HFF-Myc (cell line): ENCODE measurements around the gene CNTD1.
A peak's percentile ranks its signal among the peaks of the same experiment; 100 is the strongest.

Experiments
- DNase-seq: peaks from one replicate; pipeline ENCODE4 v3.0.0-alpha.2; 2011; ENCODE audit warnings: low read depth; ENCODE audit errors: extremely low read depth
- H3K4me3 ChIP-seq: replicated peaks from 2 replicates; pipeline ENCODE4 v1.5.1; 2011; ENCODE audit warnings: low read depth, mild to moderate bottlenecking, control low read depth, low read length
- CTCF ChIP-seq: IDR thresholded peaks from 2 replicates; pipeline ENCODE4 v1.5.1; 2012; ENCODE audit warnings: mild to moderate bottlenecking, low read depth, low read length, control low read depth; ENCODE audit errors: missing control alignments

The CNTD1 gene

GRCh38 chr17:42827472-42827871, 28.8 kb downstream of the CNTD1 start:
- H3K4me3 ChIP-seq, result no peak overlapping the region
- no peak for TF ChIP-seq CTCF
- DNase-seq, result no peak

GRCh38 chr17:42830971-42831370, 32.3 kb downstream of the CNTD1 start:
- TF ChIP-seq CTCF, result no peak
- no peak overlapping the region for H3K4me3 ChIP-seq
- DNase-seq, result no peak

GRCh38 chr17:42832213-42832933, 33.7 kb downstream of the CNTD1 start:
- peak overlapping the region; percentile 87 for H3K4me3 ChIP-seq
- TF ChIP-seq CTCF, result no peak
- no peak for DNase-seq

- TF ChIP-seq CTCF, result no peak
- peak; percentile 56 for DNase-seq
- H3K4me3 ChIP-seq, result peak within 1 kb of the TSS; percentile 87
These were observed 34.5 kb downstream of the CNTD1 start, which contains the start of gene PSME3 for GRCh38 chr17:42832934-42833766. Gene PSME3, plus strand, starts transcription at chr17:42833397. Its CDS starts 235 bp downstream, at chr17:42833632.

GRCh38 chr17:42833767-42834422, 35.2 kb downstream of the CNTD1 start:
- no peak for DNase-seq
- H3K4me3 ChIP-seq, result peak overlapping the region; percentile 87

More at GRCh38 chr17:42833767-42834422, 35.2 kb downstream of the CNTD1 start:
- TF ChIP-seq CTCF, result no peak
